PC-9 (cell line): ENCODE data around the gene CPED1. TPM values are rescaled to one million over a fixed set of nuclear protein-coding genes. Genes with fewer than 3 reads are reported as not detected.
"Not testable (repeated sequence)": the region's sequence is repeated elsewhere in the genome, so short reads cannot be mapped to it uniquely, and the experiment has no call there.

Experiments used
- BruUV-seq: library from RNA; stranded (reverse); fragments of 400-500 nt; replicated peaks from 2 replicates; lab custom pipeline; 2021; lab: Mats Ljungman, UMichigan
- CTCF ChIA-PET: fragments of 300-600 bp; sonication (Branson Sonifier 250); formaldehyde crosslinking; loops from one replicate; lab custom pipeline; 2022; ENCODE audit warnings: antibody characterized with exemption; lab: Charles Lee
- POLR2A ChIA-PET: fragments of 300-600 bp; sonication (Branson Sonifier 250); formaldehyde crosslinking; loops from one replicate; lab custom pipeline; 2022; ENCODE audit warnings: antibody characterized with exemption; ENCODE audit not compliant: unreplicated experiment; lab: Charles Lee
- DNase-seq, 2 experiments: peaks; one replicate each; pipeline versions ENCODE4 v3.0.0 to v3.0.0-alpha.2; 2015 to 2022; ENCODE audit warnings: mixed read lengths in 1 of 2
- H2AFZ ChIP-seq: fragments of 200-600 bp; sonication (generic); 2 replicates; pipeline ENCODE4 v1.8.1; 2017; ENCODE audit warnings: antibody characterized with exemption
- H3F3A ChIP-seq: fragments of 200-600 bp; sonication (generic); 2 replicates; pipeline ENCODE4 v1.8.1; 2017; ENCODE audit warnings: antibody characterized with exemption, mild to moderate bottlenecking, low read depth; ENCODE audit not compliant: insufficient read depth
- H3K27ac ChIP-seq: fragments of 200-600 bp; sonication (generic); 2 replicates; pipeline ENCODE4 v1.6.1; 2016; ENCODE audit warnings: mixed run types
- H3K27me3 ChIP-seq: fragments of 200-600 bp; sonication (generic); 2 replicates; pipeline ENCODE4 v1.6.1; 2016; ENCODE audit warnings: low read depth, mixed run types; ENCODE audit not compliant: insufficient read depth
- H3K36me3 ChIP-seq: fragments of 200-600 bp; sonication (generic); 2 replicates; pipeline ENCODE4 v1.6.1; 2016; ENCODE audit warnings: low read depth, mixed run types
- H3K4me1 ChIP-seq: fragments of 200-600 bp; sonication (generic); replicated peaks from 2 replicates; pipeline ENCODE4 v1.6.1; 2016; ENCODE audit warnings: mixed run types; ENCODE audit not compliant: insufficient read depth
- H3K4me2 ChIP-seq: fragments of 200-600 bp; sonication (generic); 2 replicates; pipeline ENCODE4 v1.6.1; 2017; ENCODE audit warnings: mixed run types
- H3K4me3 ChIP-seq: fragments of 200-600 bp; sonication (generic); 2 replicates; pipeline ENCODE4 v1.6.1; 2016; ENCODE audit warnings: mixed run types
- H3K79me2 ChIP-seq: fragments of 200-600 bp; sonication (generic); 2 replicates; pipeline ENCODE4 v1.6.1; 2017; ENCODE audit warnings: low read depth, mixed run types
- H3K9me2 ChIP-seq: fragments of 200-600 bp; sonication (generic); 2 replicates; pipeline ENCODE4 v1.8.1; 2017; ENCODE audit warnings: mild to moderate bottlenecking; ENCODE audit not compliant: insufficient read depth
- H3K9me3 ChIP-seq: fragments of 200-600 bp; sonication (generic); 2 replicates; pipeline ENCODE4 v1.8.1; 2016; ENCODE audit warnings: low read depth; ENCODE audit not compliant: insufficient read depth
- H4K20me1 ChIP-seq: fragments of 200-600 bp; sonication (generic); 2 replicates; pipeline ENCODE4 v1.8.1; 2017; ENCODE audit not compliant: insufficient read depth
- EZH2 ChIP-seq: fragments of 200-600 bp; sonication (generic); IDR thresholded peaks from 2 replicates; pipeline ENCODE4 v1.8.0; 2017; ENCODE audit warnings: antibody characterized with exemption, low read depth
- intact Hi-C: fragments of 100-400 bp; cut with micrococcal nuclease; formaldehyde crosslinking; loops from one replicate; pipeline ENCODE4 v1.10.0; 2022; ENCODE audit not compliant: unreplicated experiment
- total RNA-seq: library from RNA; stranded (reverse); gene quantifications from 2 replicates; pipeline ENCODE4 v1.2.3, GENCODE V29; 2021
- TF ChIP-seq, protein P1 (sequence below): fragments of 200-600 bp; sonication (generic); conservative IDR thresholded peaks from 2 replicates; pipeline ENCODE4 v1.6.1; 2017; ENCODE audit warnings: mixed run types, antibody characterized with exemption, mild to moderate bottlenecking, moderate library complexity

The CPED1 gene
- total RNA-seq, 1 experiment from 2014 or later: 2.4 TPM

DNA sequence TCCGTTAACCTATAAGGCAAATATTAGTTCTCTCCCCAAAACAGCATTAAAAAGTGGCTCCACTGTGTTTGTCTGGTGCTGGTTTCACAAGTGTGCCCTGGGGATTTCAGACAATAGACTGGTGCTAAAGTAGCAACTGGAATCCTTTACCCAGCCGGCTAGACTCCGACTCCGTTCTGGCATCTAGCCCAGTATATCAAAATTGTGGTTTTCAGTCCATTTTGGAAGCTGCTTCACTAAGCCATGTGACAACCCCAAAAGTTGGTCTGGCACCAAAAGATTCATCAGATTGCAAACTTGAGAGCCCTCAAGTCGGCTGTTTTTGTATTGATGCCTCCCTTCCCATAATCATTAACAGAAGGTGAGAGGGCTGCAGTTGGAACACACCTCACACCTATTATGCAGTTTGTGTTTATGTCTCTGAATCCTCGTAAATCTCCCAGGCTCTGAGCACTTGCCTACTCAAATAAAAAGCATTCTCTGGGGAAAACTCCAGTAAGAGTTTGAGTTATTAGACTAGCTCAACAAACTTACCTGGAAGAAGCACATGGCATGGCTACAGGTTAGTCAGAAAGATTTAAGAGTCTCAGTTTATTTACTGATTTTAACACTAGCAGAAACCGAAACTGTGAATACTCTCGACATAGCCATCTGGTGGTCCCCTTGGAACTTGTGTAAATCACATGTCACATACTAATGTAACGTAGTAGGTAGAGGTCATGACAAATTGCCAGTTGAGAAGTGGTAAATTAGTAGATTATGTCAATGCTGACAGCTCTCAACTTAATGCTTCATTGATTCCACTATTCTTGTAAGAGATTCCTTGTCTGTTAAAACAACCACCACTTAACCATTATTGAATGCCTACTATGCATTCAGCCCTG lies 325.5 kb downstream of the CPED1 start:
- BruUV-seq: no TSS peak
- no peaks in the 10 kb centered on the region for H3K27me3 ChIP-seq
- no peaks in the 10 kb centered on the region for H3K36me3 ChIP-seq
- no peak overlapping the region for H2AFZ ChIP-seq
- H3K79me2 ChIP-seq: no peaks in the 10 kb centered on the region
- H3F3A ChIP-seq: no peaks in the 10 kb centered on the region
- no peaks in the 10 kb centered on the region for H4K20me1 ChIP-seq
- H3K4me2 ChIP-seq: no peak overlapping the region
- no peaks in the 10 kb centered on the region for H3K9me3 ChIP-seq
- no peak for DNase-seq
- H3K9me2 ChIP-seq: no peaks in the 10 kb centered on the region
- ChIA-PET POLR2A (interaction anchor here (0.6 kb wide), 1 partner anchor 318 kb away, joined by 12 read pairs; no protein-coding TSS in a partner anchor), CTCF (interaction anchor here (1.1 kb wide), 1 partner anchor 182 kb away, joined by 3 read pairs; no protein-coding TSS in a partner anchor)
- H3K4me3 ChIP-seq: no peak overlapping the region
- intact Hi-C loops: no loop called here
- no peak overlapping the region for H3K27ac ChIP-seq
- TF ChIP-seq, protein P1, sequence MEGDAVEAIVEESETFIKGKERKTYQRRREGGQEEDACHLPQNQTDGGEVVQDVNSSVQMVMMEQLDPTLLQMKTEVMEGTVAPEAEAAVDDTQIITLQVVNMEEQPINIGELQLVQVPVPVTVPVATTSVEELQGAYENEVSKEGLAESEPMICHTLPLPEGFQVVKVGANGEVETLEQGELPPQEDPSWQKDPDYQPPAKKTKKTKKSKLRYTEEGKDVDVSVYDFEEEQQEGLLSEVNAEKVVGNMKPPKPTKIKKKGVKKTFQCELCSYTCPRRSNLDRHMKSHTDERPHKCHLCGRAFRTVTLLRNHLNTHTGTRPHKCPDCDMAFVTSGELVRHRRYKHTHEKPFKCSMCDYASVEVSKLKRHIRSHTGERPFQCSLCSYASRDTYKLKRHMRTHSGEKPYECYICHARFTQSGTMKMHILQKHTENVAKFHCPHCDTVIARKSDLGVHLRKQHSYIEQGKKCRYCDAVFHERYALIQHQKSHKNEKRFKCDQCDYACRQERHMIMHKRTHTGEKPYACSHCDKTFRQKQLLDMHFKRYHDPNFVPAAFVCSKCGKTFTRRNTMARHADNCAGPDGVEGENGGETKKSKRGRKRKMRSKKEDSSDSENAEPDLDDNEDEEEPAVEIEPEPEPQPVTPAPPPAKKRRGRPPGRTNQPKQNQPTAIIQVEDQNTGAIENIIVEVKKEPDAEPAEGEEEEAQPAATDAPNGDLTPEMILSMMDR: no peak
- TF ChIP-seq EZH2: no peak
- peaks cover 9% of the 10 kb centered on the region for H3K4me1 ChIP-seq

DNA sequence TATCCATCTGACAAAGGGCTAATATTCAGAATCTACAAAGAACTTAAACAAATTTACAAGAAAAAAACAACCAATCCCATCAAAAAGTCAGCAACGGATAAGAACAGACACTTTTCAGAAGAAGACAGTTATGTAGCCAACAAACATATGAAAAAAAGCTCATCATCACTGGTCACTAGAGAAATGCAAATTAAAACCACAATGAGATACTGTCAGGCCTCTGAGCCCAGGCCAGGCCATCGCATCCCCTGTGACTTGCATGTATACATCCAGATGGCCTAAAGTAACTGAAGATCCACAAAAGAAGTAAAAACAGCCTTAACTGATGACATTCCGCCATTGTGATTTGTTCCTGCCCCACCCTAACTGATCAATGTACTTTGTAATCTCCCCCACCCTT lies 326.7 kb downstream of the CPED1 start:
- H3K4me2 ChIP-seq, intact Hi-C loops, DNase-seq, H3K9me2 ChIP-seq, H3K4me1 ChIP-seq, H2AFZ ChIP-seq, H3K79me2 ChIP-seq, BruUV-seq, H4K20me1 ChIP-seq, CTCF ChIA-PET, H3K27ac ChIP-seq, H3K27me3 ChIP-seq, POLR2A ChIA-PET, H3F3A ChIP-seq, H3K9me3 ChIP-seq, H3K4me3 ChIP-seq, H3K36me3 ChIP-seq: not testable (repeated sequence)

DNA sequence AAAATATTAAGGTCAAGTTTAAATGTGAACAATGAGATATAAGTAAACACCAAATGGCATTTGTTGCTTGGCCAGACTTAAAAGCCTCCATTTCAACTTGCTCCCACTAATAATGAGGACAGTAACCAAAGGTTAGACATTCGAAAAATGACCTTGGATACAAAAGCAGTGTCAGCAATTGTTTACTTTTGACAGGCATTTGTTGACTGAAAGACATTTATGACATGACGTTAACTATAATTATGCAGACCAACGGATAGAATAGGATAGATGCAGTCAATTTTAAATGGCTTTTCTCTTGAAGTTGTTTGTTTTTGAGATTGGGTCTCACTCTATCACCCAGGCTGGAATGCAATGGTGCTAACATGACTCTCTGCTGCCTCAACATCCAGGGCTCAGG lies 333.9 kb downstream of the CPED1 start:
- Histone ChIP-seq H3F3A (no peaks in the 10 kb centered on the region), H3K36me3 (no peaks in the 10 kb centered on the region), H3K27me3 (no peaks in the 10 kb centered on the region), H2AFZ (no peak overlapping the region), H3K9me2 (no peaks in the 10 kb centered on the region), H3K4me2 (no peak overlapping the region), H3K4me3 (no peak overlapping the region), H3K9me3 (no peaks in the 10 kb centered on the region), H3K4me1 (no peaks in the 10 kb centered on the region), H3K27ac (no peak overlapping the region), H4K20me1 (no peaks in the 10 kb centered on the region), H3K79me2 (no peaks in the 10 kb centered on the region)
- TF ChIP-seq, protein P1: no peak
- TF ChIP-seq EZH2: no peak
- DNase-seq: no peak
- intact Hi-C loops: no loop called here
- POLR2A ChIA-PET: no interaction called here
- CTCF ChIA-PET: no interaction called here
- BruUV-seq: no TSS peak
